ENCODE results near the gene REV3L. TPM values are rescaled to one million over a fixed set of nuclear protein-coding genes. Genes with fewer than 3 reads are reported as not detected.
"Not testable (repeated sequence)": the region's sequence is repeated elsewhere in the genome, so short reads cannot be mapped to it uniquely, and the experiment has no call there.

The REV3L gene
- total RNA-seq, 1 experiment from 2014 or later: 23.1 TPM

DNA sequence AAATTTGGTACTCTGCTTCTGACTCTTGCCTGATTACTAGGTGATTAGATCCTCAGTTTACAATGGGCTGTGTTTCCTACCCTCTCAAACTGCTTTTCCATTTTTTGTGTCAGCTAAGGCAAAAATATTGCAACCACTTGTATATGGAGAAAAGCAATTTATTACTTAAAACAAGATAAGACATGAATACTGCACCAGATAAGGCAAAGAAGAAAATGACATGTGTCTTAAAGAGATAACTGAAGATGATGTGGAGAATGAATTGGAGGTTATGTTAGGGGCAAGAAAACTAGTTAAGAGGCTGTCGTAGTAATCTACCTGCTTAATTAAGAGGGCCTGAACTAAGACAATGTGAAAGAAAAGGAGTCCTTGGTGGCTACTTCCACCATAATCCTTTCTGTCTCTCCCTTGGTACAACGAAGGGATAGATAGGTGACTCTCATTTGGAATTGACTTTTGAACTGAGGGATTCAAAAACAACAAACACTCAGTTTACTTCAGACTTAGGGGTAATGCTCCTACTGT, 16.3 kb upstream of the REV3L start:
- DNase-seq (ENCODE audit: low read depth): no peak

DNA sequence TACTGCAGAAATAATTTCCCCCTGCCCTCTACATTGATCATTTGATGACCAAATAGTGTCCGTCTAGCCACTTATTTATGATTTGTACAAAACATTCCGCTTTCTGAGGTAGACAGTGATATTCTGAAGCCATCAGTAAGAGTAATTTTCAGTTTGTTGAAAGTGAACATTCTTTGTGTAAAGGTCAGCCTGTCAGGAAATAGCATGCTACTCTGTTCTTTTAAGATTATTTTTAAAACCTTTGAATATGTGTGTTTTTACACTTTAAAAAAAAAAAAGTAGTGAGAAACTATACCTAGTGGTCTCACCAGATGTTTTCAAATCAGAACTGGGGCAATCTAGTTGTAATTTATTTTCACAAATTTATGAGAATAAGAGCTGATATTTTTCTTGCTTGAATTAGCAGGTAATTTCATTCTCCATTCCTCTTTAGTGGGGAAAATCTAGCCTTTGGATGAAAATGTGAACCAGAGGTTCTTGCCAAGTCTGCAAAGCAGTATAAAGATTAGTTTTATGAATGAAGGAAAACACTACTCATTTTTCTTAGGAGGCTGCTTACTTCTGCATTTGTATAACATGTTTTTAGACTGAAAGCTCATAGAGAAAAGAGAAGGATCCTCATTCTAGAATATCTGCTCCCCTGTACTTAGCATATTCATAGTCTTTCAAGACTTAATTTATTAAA, 12.1 kb upstream of the REV3L start:
- no peak for DNase-seq (ENCODE audit: low read depth)

DNA sequence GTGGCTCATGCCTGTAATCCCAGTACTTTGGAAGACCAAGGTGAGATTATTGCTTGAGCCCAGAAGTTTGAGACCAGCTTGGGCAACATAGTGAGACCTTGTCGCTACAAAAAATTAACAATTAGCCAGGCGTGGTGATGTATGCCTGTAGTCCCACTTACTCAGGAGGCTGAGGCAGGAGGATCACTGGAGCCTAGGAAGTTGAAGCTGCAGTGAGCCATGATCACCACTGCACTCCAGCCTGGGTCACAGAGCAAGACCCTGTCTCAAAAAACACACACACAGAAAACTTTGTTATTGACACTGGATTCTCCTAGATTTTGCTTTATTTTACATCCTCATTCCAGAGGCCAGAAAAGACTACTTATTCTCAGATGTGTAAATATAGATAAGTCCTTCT, 9.5 kb upstream of the REV3L start:
- no peak for DNase-seq (ENCODE audit: low read depth)

DNA sequence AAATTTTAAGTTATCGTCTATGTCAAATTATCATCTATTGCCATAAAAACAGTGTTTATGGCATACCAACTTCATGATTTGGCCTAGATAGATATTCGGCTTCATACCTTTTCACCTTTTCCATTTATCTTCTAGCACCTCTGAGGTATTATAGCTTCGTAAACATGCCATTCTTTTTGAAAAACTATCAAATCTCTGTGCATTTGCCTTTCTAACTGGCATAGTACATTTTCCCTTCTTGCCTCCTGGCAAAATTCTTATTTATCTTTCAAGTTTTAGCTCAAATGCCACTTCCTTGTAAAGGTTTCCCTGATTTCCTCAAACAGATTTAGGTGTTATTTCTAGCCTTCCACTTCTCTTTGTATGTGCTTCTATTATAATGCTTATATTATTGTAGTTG, 7.0 kb upstream of the REV3L start:
- no peak for DNase-seq (ENCODE audit: low read depth)

DNA sequence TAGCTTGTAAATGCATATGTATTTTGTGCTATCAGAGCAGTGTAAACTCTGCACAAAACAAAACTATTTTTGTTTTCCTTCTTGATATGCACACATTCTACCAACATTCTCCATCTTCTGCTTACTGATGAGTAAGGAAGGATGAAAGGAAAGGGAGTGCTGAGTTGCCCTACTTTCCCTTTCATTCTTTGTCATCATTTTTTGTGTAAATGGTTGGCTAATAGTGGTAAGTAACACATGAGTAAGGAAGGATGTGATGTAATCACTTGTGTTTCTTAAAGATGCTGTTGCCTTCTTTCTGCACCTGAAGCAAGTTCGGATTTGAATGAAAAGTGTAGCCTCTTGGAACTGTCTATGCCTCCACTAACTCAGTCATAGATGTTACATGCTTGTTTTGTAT, 4.6 kb upstream of the REV3L start:
- DNase-seq (ENCODE audit: low read depth): peak; percentile 64

DNA sequence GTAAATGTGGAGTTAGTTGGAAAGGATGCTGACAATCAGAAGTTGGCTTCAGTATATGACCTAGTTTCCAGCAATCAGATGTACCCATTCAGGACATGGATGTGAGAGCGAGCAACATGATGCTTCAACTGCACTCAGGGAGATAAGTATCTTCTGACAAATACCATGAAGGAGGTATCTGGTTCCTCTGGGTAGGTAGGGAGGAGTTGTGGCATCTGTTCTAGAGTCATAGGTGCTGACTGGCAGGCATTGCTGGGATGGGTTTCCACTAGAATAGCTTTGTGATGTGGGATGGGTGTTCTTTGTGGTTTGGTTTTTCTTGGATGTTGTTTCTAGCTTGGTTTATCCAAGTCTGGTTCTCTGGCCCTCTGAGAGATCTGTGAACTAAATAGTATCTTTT, 3.9 kb upstream of the REV3L start:
- DNase-seq (ENCODE audit: low read depth): no peak

DNA sequence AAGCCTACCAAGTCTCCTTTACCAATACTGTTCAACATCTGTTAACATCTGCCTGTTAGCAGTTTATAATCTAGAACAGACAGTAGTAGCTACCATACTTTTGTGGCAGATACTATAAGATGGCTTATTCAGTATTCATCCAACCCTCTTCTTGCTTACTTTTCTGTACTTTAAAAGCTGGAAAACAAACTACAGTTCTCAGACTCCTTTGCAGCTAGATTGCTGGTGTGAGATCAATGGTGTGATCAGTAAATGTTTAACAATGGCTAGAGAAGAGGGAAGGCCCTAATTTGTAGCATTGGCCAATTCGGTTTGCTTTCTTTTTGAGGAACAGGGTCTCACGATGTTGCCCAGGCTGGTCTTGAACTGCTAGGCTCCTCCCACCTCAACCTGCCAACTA, 3.5 kb upstream of the REV3L start:
- no peak for DNase-seq (ENCODE audit: low read depth)

DNA sequence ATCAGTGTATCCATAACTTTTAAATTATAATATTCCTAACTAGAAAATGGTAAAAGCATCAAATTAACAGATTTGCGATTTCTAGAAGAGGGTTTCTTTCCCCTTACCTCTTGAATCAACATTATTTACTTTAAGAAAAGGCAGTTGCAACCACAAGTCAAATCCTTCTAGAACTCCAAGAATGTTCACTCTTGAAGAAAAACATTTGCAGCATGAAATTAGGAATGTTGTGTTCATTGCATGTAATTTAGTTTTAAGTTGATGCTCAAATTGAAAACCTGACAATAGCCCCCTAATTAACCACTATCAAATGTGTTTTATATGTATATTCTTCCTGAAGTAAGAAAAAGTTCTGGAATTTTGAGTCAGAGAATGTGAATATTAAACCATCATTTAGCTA, 2.3 kb upstream of the REV3L start:
- no peak for DNase-seq (ENCODE audit: low read depth)

DNA sequence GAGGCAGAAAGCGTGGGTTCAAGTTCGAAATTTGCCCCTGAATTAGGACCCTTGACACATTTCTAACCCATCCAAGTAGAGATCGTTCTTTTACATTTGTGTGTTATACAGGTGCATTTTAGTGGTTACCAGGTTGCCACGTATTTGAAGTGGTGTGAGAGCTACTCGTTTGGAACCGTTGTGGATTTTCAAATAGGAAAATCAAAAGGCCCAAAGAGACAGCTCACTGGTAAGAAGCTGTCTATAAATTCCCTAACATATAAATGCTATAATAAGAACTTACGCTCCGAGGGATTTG, 1.6 kb upstream of the REV3L start:
- no peak for DNase-seq (ENCODE audit: low read depth)

DNA sequence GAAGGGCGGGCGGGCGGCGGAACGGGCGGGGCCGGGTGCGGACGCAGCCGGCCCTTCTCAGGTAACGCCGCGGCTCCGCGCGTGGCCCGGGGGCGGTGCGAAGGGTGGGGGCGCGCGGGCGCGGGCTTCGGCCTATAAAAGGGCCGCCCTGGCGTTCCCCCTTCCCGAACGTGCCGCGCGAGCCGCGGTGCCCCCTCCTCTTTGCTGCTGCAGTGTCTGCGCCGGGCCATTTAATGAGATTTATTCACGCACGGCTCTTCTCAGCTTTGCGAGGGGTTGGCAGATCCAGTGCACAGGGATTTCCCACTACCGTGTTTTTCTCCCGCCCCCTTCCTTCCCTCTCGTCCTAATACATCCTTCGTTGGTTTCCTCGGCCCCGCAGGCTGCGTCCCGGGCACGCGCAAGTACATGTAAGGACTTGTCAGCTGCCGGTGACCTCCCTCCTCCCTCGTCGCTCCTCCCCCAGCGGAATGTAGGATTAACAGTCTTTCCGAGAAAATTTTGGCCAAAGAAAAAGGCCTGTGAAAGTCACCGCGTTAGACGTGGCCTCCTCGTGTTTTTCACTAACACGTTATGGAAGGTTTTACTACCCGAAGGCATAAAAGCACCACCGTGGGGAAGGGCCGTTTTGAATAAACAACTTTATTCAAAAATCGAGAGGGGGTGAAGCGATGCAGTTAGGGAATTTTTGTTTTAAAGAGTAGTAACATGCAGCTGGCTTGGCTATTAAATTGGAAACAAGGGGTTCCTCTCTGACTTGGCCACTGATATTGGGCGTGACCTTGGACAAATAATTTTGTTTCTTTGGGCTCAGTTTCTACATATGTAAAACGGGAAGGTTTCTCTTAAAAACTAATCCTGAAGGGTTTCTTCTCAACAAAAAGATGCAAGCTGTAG, 966 bp upstream of the REV3L start:
- peak; percentile 98 for DNase-seq (ENCODE audit: low read depth)

GRCh38 chr6:111482188-111482958, 645 bp downstream of the REV3L start:
- DNase-seq (ENCODE audit: low read depth): peak; percentile 67

- no peak for DNase-seq (ENCODE audit: low read depth)
These were observed 1.2 kb downstream of the REV3L start for GRCh38 chr6:111481836-111482187.

GRCh38 chr6:111480988-111481822, 1.8 kb downstream of the REV3L start:
- DNase-seq (ENCODE audit: low read depth): no peak

- DNase-seq (ENCODE audit: low read depth): peak; percentile 80
These were observed 4.3 kb downstream of the REV3L start for GRCh38 chr6:111478749-111479148.

GRCh38 chr6:111478064-111478476, 4.9 kb downstream of the REV3L start:
- DNase-seq (ENCODE audit: low read depth): peak; percentile 67

DNA sequence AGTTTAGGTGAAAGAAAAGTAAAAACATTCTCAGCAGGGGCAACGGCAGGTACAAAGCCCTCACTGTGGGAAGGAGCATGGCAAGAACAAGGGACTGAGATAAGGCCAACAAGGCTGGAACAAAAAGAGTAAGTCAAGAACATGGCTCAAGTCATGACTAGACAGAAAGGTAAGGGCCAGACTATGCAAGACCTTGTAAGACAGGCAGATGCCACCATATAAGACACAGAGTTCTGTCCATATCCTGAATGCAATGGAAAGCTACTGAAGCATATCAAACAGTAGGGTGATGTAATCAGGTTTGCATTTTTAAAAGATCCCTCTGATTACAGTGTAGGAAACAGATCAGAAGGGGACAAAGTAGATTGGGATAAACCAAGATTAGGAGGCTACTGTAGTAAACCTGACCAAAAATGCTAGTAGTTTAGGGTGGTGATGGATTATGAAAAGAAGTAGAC, 5.5 kb downstream of the REV3L start:
- DNase-seq (ENCODE audit: low read depth): peak; percentile 56

DNA sequence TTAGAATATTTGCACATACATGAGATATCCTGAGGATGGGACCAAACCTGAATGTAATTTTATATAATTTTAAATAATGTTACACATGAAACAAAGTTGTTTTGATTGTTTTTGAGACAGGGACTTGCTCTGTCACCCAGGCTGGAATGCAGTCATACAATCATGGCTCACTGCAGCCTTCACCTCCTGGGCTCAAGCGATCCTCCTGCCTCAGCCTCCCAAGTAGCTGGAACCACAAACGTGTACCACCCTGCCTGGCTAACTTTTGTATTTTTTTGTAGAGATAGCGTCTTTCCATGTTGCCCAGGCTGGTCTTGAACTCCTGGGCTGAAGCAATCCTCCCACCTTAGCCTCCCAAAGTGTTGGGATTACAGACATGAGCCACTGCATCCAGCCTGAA, 7.0 kb downstream of the REV3L start:
- DNase-seq (ENCODE audit: low read depth): not testable (repeated sequence)

DNA sequence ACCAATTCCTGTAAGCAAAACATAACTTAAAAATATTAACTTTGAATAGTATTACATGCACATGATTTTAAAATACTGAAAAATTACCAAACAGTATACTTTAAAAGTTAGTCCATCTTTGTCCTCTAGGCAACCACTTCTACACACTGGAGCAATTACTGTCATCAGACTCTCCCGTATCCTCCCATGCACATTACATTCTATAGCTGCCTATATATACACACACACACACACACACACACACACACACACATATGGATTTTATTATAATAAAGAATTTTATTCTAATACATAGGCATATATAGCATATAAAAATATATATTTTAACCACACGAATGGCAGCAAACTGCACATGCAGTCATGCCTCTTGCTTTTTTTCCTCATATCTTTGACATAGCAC, 8.2 kb downstream of the REV3L start:
- no peak for DNase-seq (ENCODE audit: low read depth)

- no peak for DNase-seq (ENCODE audit: low read depth)
These were observed 8.9 kb downstream of the REV3L start for GRCh38 chr6:111474106-111474505.

DNA sequence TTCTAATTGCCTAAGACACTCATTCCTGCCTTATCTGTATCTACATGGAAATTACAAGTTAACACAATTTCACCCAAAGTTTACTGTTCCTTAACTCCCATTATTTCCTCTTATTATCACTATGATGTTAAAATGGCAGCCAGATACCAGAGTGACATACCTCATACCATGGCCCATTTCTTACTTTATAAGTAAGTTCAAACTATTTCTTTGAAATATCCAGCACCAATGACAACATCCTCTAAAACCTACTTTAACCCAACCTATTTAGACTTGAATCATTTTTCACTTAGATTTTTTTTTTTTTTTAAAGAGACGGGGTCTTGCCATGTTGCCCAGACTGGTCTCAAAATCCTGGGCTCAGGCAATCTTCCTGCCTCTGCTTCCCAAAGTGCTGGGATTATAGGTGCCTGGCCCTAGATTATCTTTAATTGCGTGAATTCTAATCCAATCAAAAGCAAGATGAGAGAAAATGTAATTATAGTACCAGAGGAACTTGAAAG, 10.0 kb downstream of the REV3L start:
- DNase-seq (ENCODE audit: low read depth): no peak

DNA sequence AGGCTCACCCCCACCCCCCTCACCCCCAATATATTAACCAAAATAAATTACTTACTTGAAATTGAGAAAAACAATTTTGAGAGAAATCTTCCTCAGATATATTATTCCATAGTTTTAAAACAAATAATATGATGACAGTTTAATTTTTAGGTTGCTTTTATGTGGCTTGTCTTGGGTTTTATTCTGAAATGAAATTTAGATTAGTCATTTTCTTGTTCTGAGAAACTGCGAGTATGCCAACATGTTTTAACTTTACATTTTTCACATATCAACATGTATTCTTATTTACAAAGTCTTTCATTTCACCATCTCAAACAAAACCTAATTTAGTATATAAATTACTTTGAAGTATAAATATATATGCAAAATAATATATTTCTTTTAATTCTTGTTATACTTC, 11.1 kb downstream of the REV3L start:
- no peak for DNase-seq (ENCODE audit: low read depth)
